Fibroblast of the aortic adventitia (primary cell): ENCODE measurements around the gene AP1M1. TPM values are rescaled to one million over a fixed set of nuclear protein-coding genes. Genes with fewer than 3 reads are reported as not detected.

ENCODE experiments used
- DNase-seq: peaks from one replicate; pipeline ENCODE4 v3.0.0-alpha.2; 2010; ENCODE audit warnings: low read depth
- H3K4me3 ChIP-seq: 2 replicates; pipeline ENCODE4 v1.5.1; 2011; ENCODE audit warnings: low read depth, mild to moderate bottlenecking, control low read depth, low read length, moderate library complexity
- total RNA-seq: library from RNA; depleted of rRNA; stranded (reverse); fragments of >200 nt; gene quantifications from 2 replicates; pipeline ENCODE4 v1.2.3, GENCODE V29; 2012; ENCODE audit warnings: low replicate concordance
- TF ChIP-seq, protein P1 (sequence below): IDR thresholded peaks from 2 replicates; pipeline ENCODE4 v1.5.1; 2011; ENCODE audit warnings: mild to moderate bottlenecking, low read length, control low read depth, inconsistent platforms; ENCODE audit not compliant: insufficient read depth

Gene AP1M1
- total RNA-seq, 1 donor: 78.5 TPM

GRCh38 chr19:16213076-16213475 lies 15.4 kb downstream of the AP1M1 start:
- TF ChIP-seq, protein P1, sequence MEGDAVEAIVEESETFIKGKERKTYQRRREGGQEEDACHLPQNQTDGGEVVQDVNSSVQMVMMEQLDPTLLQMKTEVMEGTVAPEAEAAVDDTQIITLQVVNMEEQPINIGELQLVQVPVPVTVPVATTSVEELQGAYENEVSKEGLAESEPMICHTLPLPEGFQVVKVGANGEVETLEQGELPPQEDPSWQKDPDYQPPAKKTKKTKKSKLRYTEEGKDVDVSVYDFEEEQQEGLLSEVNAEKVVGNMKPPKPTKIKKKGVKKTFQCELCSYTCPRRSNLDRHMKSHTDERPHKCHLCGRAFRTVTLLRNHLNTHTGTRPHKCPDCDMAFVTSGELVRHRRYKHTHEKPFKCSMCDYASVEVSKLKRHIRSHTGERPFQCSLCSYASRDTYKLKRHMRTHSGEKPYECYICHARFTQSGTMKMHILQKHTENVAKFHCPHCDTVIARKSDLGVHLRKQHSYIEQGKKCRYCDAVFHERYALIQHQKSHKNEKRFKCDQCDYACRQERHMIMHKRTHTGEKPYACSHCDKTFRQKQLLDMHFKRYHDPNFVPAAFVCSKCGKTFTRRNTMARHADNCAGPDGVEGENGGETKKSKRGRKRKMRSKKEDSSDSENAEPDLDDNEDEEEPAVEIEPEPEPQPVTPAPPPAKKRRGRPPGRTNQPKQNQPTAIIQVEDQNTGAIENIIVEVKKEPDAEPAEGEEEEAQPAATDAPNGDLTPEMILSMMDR: no peak
- no peak overlapping the region for H3K4me3 ChIP-seq
- peak; percentile 23 for DNase-seq

DNA sequence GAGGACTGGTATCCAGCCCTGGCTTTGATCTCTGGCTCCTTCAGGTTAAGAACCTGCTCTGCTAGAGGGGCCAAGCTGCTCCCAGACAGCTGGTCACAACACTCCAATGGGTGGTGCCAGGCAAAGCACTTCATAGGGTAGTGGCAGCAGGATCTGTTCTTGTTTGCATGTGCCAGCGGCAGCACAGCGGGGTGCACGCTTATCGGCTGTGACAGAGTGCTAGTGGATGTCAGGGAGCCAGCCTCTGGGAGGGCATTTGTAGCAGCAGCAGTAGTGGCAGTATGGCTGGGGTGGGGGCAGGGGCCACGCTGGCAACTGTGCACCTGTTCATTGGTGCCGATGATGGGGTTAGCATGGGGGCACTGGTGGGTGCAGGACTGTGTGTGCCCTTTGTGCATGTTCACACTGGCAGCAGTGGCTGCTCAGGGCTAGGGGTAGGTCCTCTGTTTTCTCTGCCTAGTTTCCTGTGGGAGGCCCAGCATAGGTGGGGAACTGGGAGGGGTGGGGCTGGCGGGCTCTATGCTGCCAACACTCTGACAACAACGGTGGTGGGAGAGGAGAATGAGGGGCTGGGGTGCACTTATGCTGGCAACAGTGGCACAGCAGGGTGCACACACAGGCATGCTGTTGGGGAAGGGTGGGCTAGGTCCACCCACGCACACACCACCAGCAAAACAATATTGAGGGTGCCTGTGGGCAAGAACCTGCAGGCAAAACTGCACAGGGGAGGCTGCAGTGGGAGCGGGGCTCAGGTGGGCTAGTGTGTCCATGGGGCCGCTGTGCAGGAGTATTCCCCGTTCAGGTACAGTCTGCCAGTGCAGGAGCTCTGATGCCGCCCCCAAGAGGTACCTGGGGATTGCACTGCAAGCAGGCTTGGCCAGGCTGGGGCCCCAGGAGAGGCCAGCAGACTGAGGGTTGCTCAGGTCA lies 19.3 kb downstream of the AP1M1 start:
- no peak for DNase-seq
- TF ChIP-seq, protein P1: no peak
- no peak overlapping the region for H3K4me3 ChIP-seq

DNA sequence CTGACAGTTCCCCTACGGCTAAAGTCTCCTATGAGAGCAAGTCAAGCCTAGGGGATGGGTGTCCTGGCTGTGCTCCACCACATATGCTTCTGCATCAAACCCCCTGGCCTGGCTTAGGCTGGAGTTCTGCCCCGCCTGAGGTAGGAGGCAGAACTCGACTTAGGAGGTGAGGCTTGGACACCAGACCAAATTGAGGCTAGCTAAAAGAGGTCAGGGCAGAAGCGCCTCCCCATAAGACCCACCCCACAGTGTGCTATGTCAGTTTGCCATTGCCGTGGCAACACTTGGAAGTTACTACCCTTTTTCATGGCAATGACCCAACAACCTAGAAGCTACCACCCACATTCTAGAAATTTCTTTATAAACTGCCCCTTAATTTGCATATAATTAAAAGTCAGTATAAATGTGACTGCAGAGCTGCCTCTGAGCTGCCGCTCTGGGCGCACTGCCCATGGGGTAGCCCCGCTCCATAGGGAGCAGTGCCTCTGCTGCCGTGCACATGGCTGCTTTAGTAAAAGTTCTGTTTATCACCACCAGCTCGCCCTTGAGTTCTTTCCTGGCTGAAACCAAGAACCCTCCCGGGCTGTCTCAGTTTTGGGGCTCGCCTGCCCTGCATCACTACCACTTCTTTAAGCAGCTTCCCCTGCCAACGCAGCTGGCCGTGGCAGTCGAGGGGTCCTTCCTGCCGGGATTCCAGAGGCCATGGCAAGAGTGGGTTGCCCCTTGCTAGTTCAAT lies 20.2 kb downstream of the AP1M1 start:
- DNase-seq: no peak
- no peak overlapping the region for H3K4me3 ChIP-seq
- TF ChIP-seq, protein P1: no peak

DNA sequence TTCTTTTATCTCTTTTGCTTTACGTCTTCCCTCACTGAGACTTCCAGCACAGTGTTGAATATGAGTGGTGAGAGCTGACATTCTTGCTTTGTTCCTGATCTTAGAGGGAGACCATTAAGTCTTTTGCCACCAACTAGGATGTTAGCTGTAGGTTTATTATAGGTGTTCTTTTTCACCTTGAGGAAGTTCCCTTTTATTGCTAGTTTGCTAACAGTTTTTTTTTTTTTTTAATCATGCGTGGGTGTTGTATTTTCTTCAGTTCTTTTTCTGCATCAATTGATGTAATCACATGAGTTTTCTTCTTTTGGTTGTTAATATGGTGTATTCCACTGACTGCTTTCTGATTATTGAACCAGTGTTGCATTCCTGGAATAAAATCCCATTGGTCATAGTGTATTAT lies 21.1 kb downstream of the AP1M1 start:
- DNase-seq: no peak
- H3K4me3 ChIP-seq: no peak overlapping the region
- TF ChIP-seq, protein P1: no peak

DNA sequence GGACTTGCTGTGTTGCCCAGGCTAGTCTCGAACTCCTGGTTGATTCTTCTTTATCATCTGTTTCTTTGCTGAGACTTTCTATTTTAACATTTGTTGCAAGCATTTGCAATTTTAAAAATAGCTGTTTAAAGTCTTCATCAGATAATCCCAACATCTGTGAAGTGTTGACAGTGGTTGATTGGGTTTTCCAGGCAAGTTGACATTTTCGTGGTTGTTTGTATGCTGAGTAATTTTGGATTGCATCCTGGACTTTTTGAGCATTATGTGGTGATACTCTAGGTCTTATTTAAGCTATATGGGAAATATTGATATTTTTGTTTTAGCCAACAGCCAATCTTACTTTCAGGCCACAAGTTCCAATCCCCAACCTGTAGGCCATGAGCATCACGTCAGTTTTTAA lies 25.1 kb downstream of the AP1M1 start:
- TF ChIP-seq, protein P1: no peak
- peak; percentile 14 for DNase-seq
- H3K4me3 ChIP-seq: no peak overlapping the region

GRCh38 chr19:16223746-16224145 lies 26.0 kb downstream of the AP1M1 start:
- no peak for DNase-seq
- TF ChIP-seq, protein P1: no peak
- H3K4me3 ChIP-seq: no peak overlapping the region
